SK-N-SH treated with all-trans-retinoic acid at 6 μM for 48 hours (cell line): ENCODE data around the gene MTA1.

ENCODE experiments used
- ATAC-seq: fragments of 200-7000 bp; cut with Tn5 transposase; 3 replicates; pipeline ENCODE4 v1.9.1; 2020; ENCODE audit warnings: mild to moderate bottlenecking, moderate library complexity
- ARNTL ChIP-seq: fragments of 450-650 bp; formaldehyde crosslinking; IDR thresholded peaks from 2 replicates; pipeline ENCODE4 v1.5.0; 2020; ENCODE audit warnings: low read depth, mild to moderate bottlenecking, moderate library complexity, borderline replicate concordance
- CSDC2 ChIP-seq: fragments of 250-450 bp; sonication (Bioruptor Pico); IDR thresholded peaks from 2 replicates; pipeline ENCODE4 v1.5.0; 2020; ENCODE audit warnings: mild to moderate bottlenecking, moderate library complexity
- ESRRG ChIP-seq: fragments of 250-450 bp; sonication (Bioruptor Pico); IDR thresholded peaks from 2 replicates; pipeline ENCODE4 v1.6.1; 2021; ENCODE audit warnings: mild to moderate bottlenecking
- GLIS3 ChIP-seq: fragments of 250-450 bp; sonication (Bioruptor Pico); IDR thresholded peaks from 2 replicates; pipeline ENCODE4 v1.5.0; 2020; ENCODE audit warnings: mild to moderate bottlenecking, moderate library complexity
- ISL1 ChIP-seq: fragments of 250-450 bp; sonication (Bioruptor Pico); IDR thresholded peaks from 2 replicates; pipeline ENCODE4 v2.1.2; 2022; ENCODE audit warnings: mild to moderate bottlenecking, moderate library complexity
- OSR1 ChIP-seq: fragments of 250-450 bp; sonication (Bioruptor Pico); IDR thresholded peaks from 2 replicates; pipeline ENCODE4 v1.8.0; 2022; ENCODE audit warnings: moderate library complexity, mild to moderate bottlenecking, inconsistent platforms
- PPARA ChIP-seq: fragments of 250-450 bp; sonication (Bioruptor Pico); IDR thresholded peaks from 2 replicates; pipeline ENCODE4 v1.5.0; 2020; ENCODE audit warnings: mild to moderate bottlenecking, borderline replicate concordance
- RARB ChIP-seq: fragments of 250-450 bp; sonication (Bioruptor Pico); IDR thresholded peaks from 2 replicates; pipeline ENCODE4 v1.8.0; 2021; ENCODE audit warnings: mild to moderate bottlenecking, moderate library complexity
- SNAI2 ChIP-seq: fragments of 250-450 bp; sonication (Bioruptor Pico); IDR thresholded peaks from 2 replicates; pipeline ENCODE4 v1.5.0; 2020; ENCODE audit warnings: mild to moderate bottlenecking, moderate library complexity
- TCF4 ChIP-seq: fragments of 250-450 bp; sonication (Bioruptor Pico); IDR thresholded peaks from 2 replicates; pipeline ENCODE4 v1.8.0; 2021; ENCODE audit warnings: mild to moderate bottlenecking, moderate library complexity, borderline replicate concordance
- TOX ChIP-seq: fragments of 250-450 bp; sonication (Bioruptor Pico); IDR thresholded peaks from 2 replicates; pipeline ENCODE4 v1.8.0; 2021; ENCODE audit warnings: mild to moderate bottlenecking, moderate library complexity, borderline replicate concordance
- ZC3H10 ChIP-seq: fragments of 250-450 bp; sonication (Bioruptor Pico); IDR thresholded peaks from 2 replicates; pipeline ENCODE4 v1.5.1; 2021; ENCODE audit warnings: mild to moderate bottlenecking, moderate library complexity
- ZFP3 ChIP-seq: fragments of 250-450 bp; sonication (Bioruptor Pico); IDR thresholded peaks from 2 replicates; pipeline ENCODE4 v1.5.0; 2020; ENCODE audit warnings: mild to moderate bottlenecking, moderate library complexity
- ZFP30 ChIP-seq: fragments of 450-650 bp; formaldehyde crosslinking; IDR thresholded peaks from 2 replicates; pipeline ENCODE4 v1.5.0; 2022; ENCODE audit warnings: mild to moderate bottlenecking, moderate library complexity
- ZNF565 ChIP-seq: fragments of 450-650 bp; formaldehyde crosslinking; conservative IDR thresholded peaks from 2 replicates; pipeline ENCODE4 v1.5.0; 2020; ENCODE audit warnings: low read depth, mild to moderate bottlenecking, moderate library complexity
- ZNF70 ChIP-seq: fragments of 450-650 bp; formaldehyde crosslinking; IDR thresholded peaks from 2 replicates; pipeline ENCODE4 v1.5.0; 2020; ENCODE audit warnings: mild to moderate bottlenecking, moderate library complexity
- ZNF8 ChIP-seq: fragments of 450-650 bp; formaldehyde crosslinking; IDR thresholded peaks from 2 replicates; pipeline ENCODE4 v1.5.0; 2020; ENCODE audit warnings: mild to moderate bottlenecking, moderate library complexity
- TF ChIP-seq, protein P1 (sequence below): fragments of 250-450 bp; sonication (Bioruptor Pico); IDR thresholded peaks from 2 replicates; pipeline ENCODE4 v1.5.0; 2020; ENCODE audit warnings: mild to moderate bottlenecking, moderate library complexity
- TF ChIP-seq, protein P2 (sequence below): fragments of 250-450 bp; sonication (Bioruptor Pico); IDR thresholded peaks from 2 replicates; pipeline ENCODE4 v1.5.1; 2020; ENCODE audit warnings: low read depth, mild to moderate bottlenecking, moderate library complexity
- TF ChIP-seq, protein P3 (sequence below): fragments of 250-450 bp; sonication (Bioruptor Pico); IDR thresholded peaks from 2 replicates; pipeline ENCODE4 v1.8.0; 2021; ENCODE audit warnings: low read depth, mild to moderate bottlenecking, moderate library complexity, borderline replicate concordance

Gene MTA1

DNA sequence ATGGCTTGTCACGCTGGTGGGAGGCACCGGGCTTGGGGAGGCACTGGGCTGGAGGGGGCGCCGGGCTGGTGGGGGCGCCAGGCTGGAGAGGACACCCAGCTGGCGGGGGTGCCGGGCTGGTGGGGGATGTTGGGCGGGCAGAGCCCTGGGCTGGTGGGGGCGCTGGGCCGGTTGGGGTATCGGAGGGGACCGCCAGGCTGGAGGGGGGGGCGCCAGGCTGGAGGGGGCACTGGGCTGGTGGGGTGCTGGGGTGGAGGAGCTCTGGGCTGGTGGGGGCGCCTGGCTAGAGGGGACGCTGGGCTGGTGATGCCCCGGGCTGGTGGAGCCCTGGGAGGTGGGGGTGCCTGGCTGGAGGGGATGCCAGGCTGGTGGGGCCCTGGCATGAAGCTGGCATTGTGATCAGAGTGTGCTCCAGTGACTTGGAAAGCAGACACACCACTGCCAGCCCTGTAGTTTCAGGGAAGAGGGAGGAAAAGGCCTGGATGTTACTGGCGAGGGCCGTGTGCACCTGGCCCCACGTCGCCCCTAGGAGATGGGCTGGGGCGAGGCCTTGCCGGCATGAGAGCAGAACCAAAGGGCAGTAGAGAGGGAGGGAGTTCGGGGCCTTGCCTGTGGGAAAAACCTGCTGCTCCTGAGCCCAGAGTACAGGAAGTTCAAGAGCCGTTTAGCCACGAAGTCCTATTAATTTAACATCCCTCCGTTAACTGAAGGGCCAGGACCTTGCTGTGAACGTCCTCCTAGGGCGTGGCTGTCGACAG is 84.5 kb downstream of the MTA1 start:
- no peak for TF ChIP-seq ZC3H10 (CRISPR knock-in tag)
- TF ChIP-seq ARNTL (CRISPR knock-in tag), result no peak
- TF ChIP-seq, protein P1, sequence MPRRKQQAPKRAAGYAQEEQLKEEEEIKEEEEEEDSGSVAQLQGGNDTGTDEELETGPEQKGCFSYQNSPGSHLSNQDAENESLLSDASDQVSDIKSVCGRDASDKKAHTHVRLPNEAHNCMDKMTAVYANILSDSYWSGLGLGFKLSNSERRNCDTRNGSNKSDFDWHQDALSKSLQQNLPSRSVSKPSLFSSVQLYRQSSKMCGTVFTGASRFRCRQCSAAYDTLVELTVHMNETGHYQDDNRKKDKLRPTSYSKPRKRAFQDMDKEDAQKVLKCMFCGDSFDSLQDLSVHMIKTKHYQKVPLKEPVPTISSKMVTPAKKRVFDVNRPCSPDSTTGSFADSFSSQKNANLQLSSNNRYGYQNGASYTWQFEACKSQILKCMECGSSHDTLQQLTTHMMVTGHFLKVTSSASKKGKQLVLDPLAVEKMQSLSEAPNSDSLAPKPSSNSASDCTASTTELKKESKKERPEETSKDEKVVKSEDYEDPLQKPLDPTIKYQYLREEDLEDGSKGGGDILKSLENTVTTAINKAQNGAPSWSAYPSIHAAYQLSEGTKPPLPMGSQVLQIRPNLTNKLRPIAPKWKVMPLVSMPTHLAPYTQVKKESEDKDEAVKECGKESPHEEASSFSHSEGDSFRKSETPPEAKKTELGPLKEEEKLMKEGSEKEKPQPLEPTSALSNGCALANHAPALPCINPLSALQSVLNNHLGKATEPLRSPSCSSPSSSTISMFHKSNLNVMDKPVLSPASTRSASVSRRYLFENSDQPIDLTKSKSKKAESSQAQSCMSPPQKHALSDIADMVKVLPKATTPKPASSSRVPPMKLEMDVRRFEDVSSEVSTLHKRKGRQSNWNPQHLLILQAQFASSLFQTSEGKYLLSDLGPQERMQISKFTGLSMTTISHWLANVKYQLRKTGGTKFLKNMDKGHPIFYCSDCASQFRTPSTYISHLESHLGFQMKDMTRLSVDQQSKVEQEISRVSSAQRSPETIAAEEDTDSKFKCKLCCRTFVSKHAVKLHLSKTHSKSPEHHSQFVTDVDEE, result no peak
- TF ChIP-seq ZNF8 (CRISPR knock-in tag), result no peak
- TF ChIP-seq, protein P2, sequence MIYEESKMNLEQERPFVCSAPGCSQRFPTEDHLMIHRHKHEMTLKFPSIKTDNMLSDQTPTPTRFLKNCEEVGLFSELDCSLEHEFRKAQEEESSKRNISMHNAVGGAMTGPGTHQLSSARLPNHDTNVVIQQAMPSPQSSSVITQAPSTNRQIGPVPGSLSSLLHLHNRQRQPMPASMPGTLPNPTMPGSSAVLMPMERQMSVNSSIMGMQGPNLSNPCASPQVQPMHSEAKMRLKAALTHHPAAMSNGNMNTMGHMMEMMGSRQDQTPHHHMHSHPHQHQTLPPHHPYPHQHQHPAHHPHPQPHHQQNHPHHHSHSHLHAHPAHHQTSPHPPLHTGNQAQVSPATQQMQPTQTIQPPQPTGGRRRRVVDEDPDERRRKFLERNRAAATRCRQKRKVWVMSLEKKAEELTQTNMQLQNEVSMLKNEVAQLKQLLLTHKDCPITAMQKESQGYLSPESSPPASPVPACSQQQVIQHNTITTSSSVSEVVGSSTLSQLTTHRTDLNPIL (CRISPR knock-in tag), result no peak
- TF ChIP-seq TCF4 (CRISPR knock-in tag), result no peak
- no peak for TF ChIP-seq ZFP30 (CRISPR knock-in tag)
- no peak for TF ChIP-seq TOX (CRISPR knock-in tag)
- no peak for TF ChIP-seq RARB (CRISPR knock-in tag)
- no peak for TF ChIP-seq SNAI2 (CRISPR knock-in tag)
- TF ChIP-seq, protein P3, sequence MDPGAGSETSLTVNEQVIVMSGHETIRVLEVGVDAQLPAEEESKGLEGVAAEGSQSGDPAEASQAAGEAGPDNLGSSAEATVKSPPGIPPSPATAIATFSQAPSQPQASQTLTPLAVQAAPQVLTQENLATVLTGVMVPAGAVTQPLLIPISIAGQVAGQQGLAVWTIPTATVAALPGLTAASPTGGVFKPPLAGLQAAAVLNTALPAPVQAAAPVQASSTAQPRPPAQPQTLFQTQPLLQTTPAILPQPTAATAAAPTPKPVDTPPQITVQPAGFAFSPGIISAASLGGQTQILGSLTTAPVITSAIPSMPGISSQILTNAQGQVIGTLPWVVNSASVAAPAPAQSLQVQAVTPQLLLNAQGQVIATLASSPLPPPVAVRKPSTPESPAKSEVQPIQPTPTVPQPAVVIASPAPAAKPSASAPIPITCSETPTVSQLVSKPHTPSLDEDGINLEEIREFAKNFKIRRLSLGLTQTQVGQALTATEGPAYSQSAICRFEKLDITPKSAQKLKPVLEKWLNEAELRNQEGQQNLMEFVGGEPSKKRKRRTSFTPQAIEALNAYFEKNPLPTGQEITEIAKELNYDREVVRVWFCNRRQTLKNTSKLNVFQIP (CRISPR knock-in tag), result no peak
- TF ChIP-seq ZFP3 (CRISPR knock-in tag), result no peak
- no peak for TF ChIP-seq ZNF70
- TF ChIP-seq ISL1 (CRISPR knock-in tag), result no peak
- no peak for TF ChIP-seq GLIS3 (CRISPR knock-in tag)
- TF ChIP-seq ESRRG, result no peak
- TF ChIP-seq CSDC2 (CRISPR knock-in tag), result no peak
- no peak for TF ChIP-seq PPARA (CRISPR knock-in tag)
- TF ChIP-seq ZNF565 (CRISPR knock-in tag), result no peak
- no peak for TF ChIP-seq OSR1 (CRISPR knock-in tag)
- no peak for ATAC-seq

DNA sequence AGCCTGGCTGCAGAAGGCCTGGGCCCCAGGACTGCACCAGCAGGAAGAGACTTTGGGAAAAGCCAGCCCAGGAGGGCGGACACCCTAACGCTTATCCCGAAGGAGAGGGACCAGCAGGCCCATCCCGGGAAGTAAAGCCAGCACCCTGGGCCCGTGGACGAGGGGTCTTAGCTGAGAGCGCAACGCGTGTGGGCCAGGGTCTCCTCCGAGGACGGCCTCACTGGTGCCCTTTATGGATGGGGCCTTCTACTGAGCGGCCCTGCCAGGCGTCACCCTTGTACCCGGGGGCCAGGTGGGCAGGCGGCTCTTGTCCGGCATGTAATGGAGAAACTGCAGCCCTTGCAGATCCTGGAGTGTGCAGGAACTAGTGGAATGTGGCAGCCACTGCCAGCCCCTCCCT is 85.5 kb downstream of the MTA1 start:
- ATAC-seq, result no peak
- no peak for TF ChIP-seq ZNF70

DNA sequence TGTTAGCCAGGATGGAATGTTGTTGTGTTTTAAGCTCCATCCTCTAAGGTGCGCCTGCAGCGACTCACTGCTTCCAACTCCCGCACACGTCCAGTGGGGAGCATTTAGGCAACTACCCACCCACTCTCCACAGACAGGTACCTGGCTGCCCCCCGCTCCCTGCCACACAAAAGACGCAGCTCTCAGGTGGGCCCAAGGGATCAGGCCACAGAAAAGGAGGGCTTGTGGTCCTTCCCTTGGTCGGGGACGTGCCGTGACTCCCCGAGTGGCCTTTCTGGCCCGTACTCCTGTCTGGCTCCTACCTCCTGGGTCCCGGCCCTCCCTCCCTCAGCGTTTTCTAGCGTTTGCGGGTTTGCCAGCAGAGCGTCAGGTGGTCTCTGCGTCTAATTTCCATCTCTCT is 87.6 kb downstream of the MTA1 start:
- ATAC-seq, result no peak
- TF ChIP-seq ZC3H10 (CRISPR knock-in tag) (no peak), TOX (CRISPR knock-in tag) (no peak), CSDC2 (CRISPR knock-in tag) (no peak), TCF4 (CRISPR knock-in tag) (no peak), PPARA (CRISPR knock-in tag) (no peak), ZFP30 (CRISPR knock-in tag) (no peak), ZNF565 (CRISPR knock-in tag) (no peak), ZNF8 (CRISPR knock-in tag) (no peak), OSR1 (CRISPR knock-in tag) (no peak), ZNF70 (no peak), ESRRG (no peak)
- TF ChIP-seq, protein P1, result no peak
